Adrenal gland (tissue), 12 donors: ENCODE results near the gene ARHGEF11. TPM values are rescaled to one million over a fixed set of nuclear protein-coding genes. Genes with fewer than 3 reads are reported as not detected.
A peak's percentile ranks its signal among the peaks of the same experiment; 100 is the strongest.

Source experiments
- DNase-seq, 7 donors: peaks; one replicate each; pipeline ENCODE4 v3.0.0-alpha.2; 2019 to 2020
- H3K27ac ChIP-seq, 5 donors: fragments of 200-600 bp; sonication (generic) in 4 of 5; 1 replicate in 3 of 5; 2 replicates in 2 of 5; pipeline versions ENCODE4 v1.5.1 to v1.8.0; 2016 to 2020; ENCODE audit warnings: mild to moderate bottlenecking in 1 of 5
- H3K27me3 ChIP-seq: fragments of 200-600 bp; 2 replicates; pipeline ENCODE4 v1.8.0; 2021
- H3K36me3 ChIP-seq, 2 donors: fragments of 200-600 bp; replicated peaks in 1 of 2; 1 replicate in 1 of 2; 2 replicates in 1 of 2; pipeline versions ENCODE4 v1.5.1 to v1.8.0; 2018 to 2022
- H3K4me1 ChIP-seq, 2 donors: fragments of 200-600 bp; replicated peaks in 1 of 2; 1 replicate in 1 of 2; 2 replicates in 1 of 2; pipeline versions ENCODE4 v1.5.1 to v1.8.0; 2018 to 2021
- H3K4me3 ChIP-seq, 4 donors: fragments of 200-600 bp; sonication (generic) in 3 of 4; one replicate each; pipeline ENCODE4 v1.5.1; 2016 to 2018
- H3K9me3 ChIP-seq, 3 donors: fragments of 200-600 bp; sonication (generic) in 1 of 3; replicated peaks in 1 of 3; 1 replicate in 2 of 3; 2 replicates in 1 of 3; pipeline versions ENCODE4 v1.5.1 to v1.8.0; 2016 to 2021
- POLR2A ChIP-seq, 2 donors: fragments of 450-650 bp; IDR thresholded peaks; one replicate each; pipeline ENCODE4 v1.6.1; 2017; ENCODE audit warnings: antibody characterized with exemption in 2 of 2, mild to moderate bottlenecking in 2 of 2, moderate library complexity in 1 of 2
- WGBS, 4 donors: extraction: QIAGEN DNeasy Blood & Tissue Kit in 2 of 4; methylation state at CpG; one replicate each; pipeline versions ENCODE4 v1.1.5 to v1.1.7; 2013 to 2017; 5-methylcytosine and 5-hydroxymethylcytosine counted together
- intact Hi-C, 2 donors: fragments of 100-400 bp; cut with DNase I; formaldehyde crosslinking; loops; one replicate each; pipeline versions ENCODE4 v1.14.1 to v1.15.0; 2022 to 2023
- polyA plus RNA-seq, 3 donors: library from polyadenylated mRNA; stranded (reverse); fragments of 200-250 nt in 2 of 3; fragments of 350-450 nt in 1 of 3; fragmentation: Illumina TruSeq in 1 of 3; extraction: RNeasy Lipid Tissue Mini Kit (QIAGEN cat#74804) in 1 of 3; gene quantifications; one replicate each; pipeline ENCODE4 v1.2.3, GENCODE V29; 2013 to 2014
- total RNA-seq, 9 donors: library from RNA; depleted of rRNA in 4 of 9; stranded (reverse); fragments of >200 nt in 4 of 9; fragments of 120-200 nt in 1 of 9; fragmentation: NEBNext Ultra II Directional in 1 of 9; extraction: Animal tissue kit (Norgen Biotek cat#: 25700) in 1 of 9; gene quantifications; one replicate each; pipeline versions ENCODE4 v1.1.0 to v1.2.4, GENCODE V29; 2013 to 2023
- TF ChIP-seq, protein P1 (sequence below), 6 experiments: fragments of 450-650 bp in 4 of 6; fragments of 200-600 bp in 2 of 6; sonication (generic) in 1 of 6; IDR thresholded peaks; 1 replicate in 5 of 6; 2 replicates in 1 of 6; pipeline versions ENCODE4 v1.5.1 to v1.8.0; 2016 to 2021; ENCODE audit warnings: antibody characterized with exemption in 6 of 6, mild to moderate bottlenecking in 2 of 6, moderate library complexity in 1 of 6
- donor health status: healthy with polysubstance abuse.
- donor health status: Bipolar disorder and iron deficiency.
- donor health status: DM: yes; HTN: yes; CAD: no.
- donor health status: DM: no; HTN: no; CAD: no.
- donor health status: DM: no; HTN: no; CAD: no.
- donor health status: DM: yes; HTN: yes; CAD: no.

ARHGEF11 gene
- total and polyA plus RNA-seq, 12 donors, result 14.2 to 69.2 (median 38.3) TPM

DNA sequence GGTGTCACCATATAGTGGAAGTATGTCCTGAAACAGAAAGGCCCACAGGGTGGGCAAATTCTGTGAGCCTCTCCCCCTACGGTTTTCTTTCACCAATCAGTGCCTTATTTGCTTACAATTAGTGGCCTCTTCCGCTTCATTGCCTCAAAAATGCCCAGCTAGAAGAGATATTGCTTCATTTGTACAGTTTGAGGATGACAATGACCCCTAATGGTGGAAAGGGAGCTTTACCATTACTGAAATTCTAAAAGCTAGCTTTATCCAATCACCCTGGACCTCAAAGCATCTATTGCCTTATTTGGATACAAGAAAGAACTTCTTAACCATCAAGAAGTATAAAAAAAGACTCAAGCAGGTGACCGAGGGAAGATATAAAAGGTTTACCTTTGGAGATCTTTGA lies 75.5 kb downstream of the ARHGEF11 start:
- TF ChIP-seq POLR2A (IDR thresholded peaks at IDR 0.05), result no peak
- TF ChIP-seq, protein P1, sequence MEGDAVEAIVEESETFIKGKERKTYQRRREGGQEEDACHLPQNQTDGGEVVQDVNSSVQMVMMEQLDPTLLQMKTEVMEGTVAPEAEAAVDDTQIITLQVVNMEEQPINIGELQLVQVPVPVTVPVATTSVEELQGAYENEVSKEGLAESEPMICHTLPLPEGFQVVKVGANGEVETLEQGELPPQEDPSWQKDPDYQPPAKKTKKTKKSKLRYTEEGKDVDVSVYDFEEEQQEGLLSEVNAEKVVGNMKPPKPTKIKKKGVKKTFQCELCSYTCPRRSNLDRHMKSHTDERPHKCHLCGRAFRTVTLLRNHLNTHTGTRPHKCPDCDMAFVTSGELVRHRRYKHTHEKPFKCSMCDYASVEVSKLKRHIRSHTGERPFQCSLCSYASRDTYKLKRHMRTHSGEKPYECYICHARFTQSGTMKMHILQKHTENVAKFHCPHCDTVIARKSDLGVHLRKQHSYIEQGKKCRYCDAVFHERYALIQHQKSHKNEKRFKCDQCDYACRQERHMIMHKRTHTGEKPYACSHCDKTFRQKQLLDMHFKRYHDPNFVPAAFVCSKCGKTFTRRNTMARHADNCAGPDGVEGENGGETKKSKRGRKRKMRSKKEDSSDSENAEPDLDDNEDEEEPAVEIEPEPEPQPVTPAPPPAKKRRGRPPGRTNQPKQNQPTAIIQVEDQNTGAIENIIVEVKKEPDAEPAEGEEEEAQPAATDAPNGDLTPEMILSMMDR (IDR thresholded peaks at IDR 0.05), result no peak
- Histone ChIP-seq H3K4me1 (no peaks in the 10 kb centered on the region), H3K27ac (no peak overlapping the region), H3K4me3 (no peak overlapping the region), H3K36me3 (peaks cover 0 to 84% of the 10 kb centered on the region in 2 donors), H3K9me3 (no peaks in the 10 kb centered on the region), H3K27me3 (no peaks in the 10 kb centered on the region)
- intact Hi-C loops, result no loop called here
- no peak for DNase-seq
- WGBS, 4 donors, result 92 to 98% (median 94%) methylated on average over 3 of the region's 3 CpGs

DNA sequence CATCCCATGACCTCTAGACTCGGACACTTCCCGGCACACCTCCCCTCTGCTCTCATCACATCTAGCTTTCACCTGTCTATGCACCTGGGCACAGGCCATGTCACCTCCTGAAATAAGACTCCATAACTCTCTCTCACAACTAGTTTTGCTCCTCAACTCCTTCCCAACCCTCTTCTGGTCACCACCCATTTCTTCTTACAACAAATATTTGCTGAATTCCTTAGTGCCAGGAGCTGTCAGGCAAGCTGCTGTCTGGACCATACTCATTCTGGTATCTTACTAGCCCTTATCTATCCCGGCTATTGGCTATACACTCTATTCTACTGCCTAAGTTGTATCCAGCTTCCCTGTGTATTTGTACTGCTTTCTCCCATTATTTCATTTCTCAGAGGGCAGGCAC lies 76.0 kb downstream of the ARHGEF11 start:
- TF ChIP-seq, protein P1 (IDR thresholded peaks at IDR 0.05), result no peak
- no peak for TF ChIP-seq POLR2A (IDR thresholded peaks at IDR 0.05)
- H3K4me3 ChIP-seq, result no peak overlapping the region
- intact Hi-C loops, result no loop called here
- H3K36me3 ChIP-seq, result peaks cover 0 to 84% of the 10 kb centered on the region in 2 donors
- no peaks in the 10 kb centered on the region for H3K4me1 ChIP-seq
- no peak for DNase-seq
- no peaks in the 10 kb centered on the region for H3K9me3 ChIP-seq
- H3K27ac ChIP-seq, result no peak overlapping the region
- WGBS, 4 donors, result 94 to 98% (median 96%) methylated on average over 3 of the region's 3 CpGs
- H3K27me3 ChIP-seq, result no peaks in the 10 kb centered on the region

DNA sequence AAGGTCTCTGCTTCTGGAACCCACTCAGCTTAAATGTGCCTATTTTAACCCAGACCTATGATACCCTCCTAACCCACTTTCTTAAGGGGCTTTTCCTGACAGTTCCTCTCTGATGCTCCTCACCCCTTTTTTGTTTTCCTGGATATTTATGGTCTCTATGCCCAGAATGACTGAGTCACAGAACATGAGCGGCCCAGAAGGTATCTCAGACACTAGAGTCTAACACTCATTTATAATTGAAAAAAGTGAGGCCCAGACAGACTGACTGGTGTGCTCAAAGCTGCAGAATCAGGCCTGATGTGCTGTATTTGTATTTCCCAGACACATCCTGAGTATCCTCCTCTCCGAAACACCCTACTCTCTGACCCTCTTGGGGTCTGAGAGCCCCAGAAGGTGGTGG lies 81.1 kb downstream of the ARHGEF11 start:
- Histone ChIP-seq H3K4me3 (no peak overlapping the region), H3K27ac (no peak overlapping the region), H3K27me3 (no peaks in the 10 kb centered on the region), H3K4me1 (peaks cover 4 to 8% of the 10 kb centered on the region in 2 donors), H3K36me3 (peaks cover 0 to 80% of the 10 kb centered on the region in 2 donors), H3K9me3 (no peaks in the 10 kb centered on the region)
- intact Hi-C loops, result no loop called here
- 94 to 100% (median 97%) methylated on average over 2 of the region's 2 CpGs for WGBS, 4 donors
- no peak for DNase-seq
- TF ChIP-seq, protein P1 (IDR thresholded peaks at IDR 0.05), result no peak
- no peak for TF ChIP-seq POLR2A (IDR thresholded peaks at IDR 0.05)

DNA sequence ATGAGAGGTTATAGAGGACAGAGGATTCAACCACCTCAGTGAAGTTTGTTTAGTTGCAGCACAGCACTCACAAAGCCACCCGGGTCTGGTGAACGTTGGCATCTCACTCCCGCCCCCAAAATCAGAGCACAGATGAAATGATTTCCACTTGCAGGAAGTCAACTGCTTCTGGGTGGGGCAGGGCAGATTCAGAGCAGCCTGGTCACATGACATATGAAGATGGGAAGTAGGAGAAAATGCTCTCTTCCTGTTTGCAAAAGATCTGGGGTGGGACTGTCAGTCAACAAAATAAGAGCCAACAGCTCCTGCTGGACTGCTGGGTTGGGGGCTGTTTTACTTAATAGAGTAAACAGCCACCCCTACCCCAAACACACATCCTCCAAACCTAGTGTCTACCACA lies 81.9 kb downstream of the ARHGEF11 start:
- DNase-seq, result peak in 3 of 7 donors; percentile 16 to 36 (median 27)
- Histone ChIP-seq H3K4me1 (peaks cover 4 to 8% of the 10 kb centered on the region in 2 donors), H3K4me3 (no peak overlapping the region), H3K36me3 (peaks cover 0 to 81% of the 10 kb centered on the region in 2 donors), H3K27me3 (no peaks in the 10 kb centered on the region), H3K9me3 (no peaks in the 10 kb centered on the region), H3K27ac (peak overlapping the region in 2 of 5 donors; percentile 18 to 38)
- 45 to 58% (median 48%) methylated on average over 3 of the region's 3 CpGs for WGBS, 4 donors
- no peak for TF ChIP-seq POLR2A (IDR thresholded peaks at IDR 0.05)
- TF ChIP-seq, protein P1 (IDR thresholded peaks at IDR 0.05), result no peak
- intact Hi-C loops, result no loop called here
